AG09319 (cell line): ENCODE data around the gene MAP4K1.

Experiments
- DNase-seq: peaks from one replicate; pipeline ENCODE4 v3.0.0-alpha.2; 2010; ENCODE audit warnings: low read depth; ENCODE audit errors: extremely low read depth
- TF ChIP-seq, protein P1 (sequence below): IDR thresholded peaks from 2 replicates; pipeline ENCODE4 v1.5.1; 2011; ENCODE audit warnings: low read depth, mild to moderate bottlenecking, inconsistent platforms, low read length, moderate library complexity

Gene MAP4K1

DNA sequence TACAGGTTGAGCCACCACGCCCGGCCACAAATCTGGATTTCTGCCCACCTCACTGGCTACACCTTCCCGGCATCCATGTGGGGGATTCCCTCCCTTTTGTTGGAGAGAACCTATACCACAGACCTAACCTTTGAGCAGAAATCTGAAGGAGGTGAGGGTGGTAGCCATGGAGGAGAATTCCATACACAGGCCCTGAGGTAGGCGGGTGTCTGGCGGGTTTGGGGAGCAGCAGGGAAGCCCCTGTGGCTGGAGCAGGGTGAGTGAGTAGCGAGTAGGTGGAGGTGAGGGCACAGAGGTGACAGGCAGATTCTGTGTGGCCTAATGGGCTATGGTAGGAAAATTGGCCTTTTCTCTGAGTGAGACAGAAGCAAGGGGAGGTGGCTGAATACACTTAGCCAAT is 11.8 kb upstream of the MAP4K1 start:
- TF ChIP-seq, protein P1, sequence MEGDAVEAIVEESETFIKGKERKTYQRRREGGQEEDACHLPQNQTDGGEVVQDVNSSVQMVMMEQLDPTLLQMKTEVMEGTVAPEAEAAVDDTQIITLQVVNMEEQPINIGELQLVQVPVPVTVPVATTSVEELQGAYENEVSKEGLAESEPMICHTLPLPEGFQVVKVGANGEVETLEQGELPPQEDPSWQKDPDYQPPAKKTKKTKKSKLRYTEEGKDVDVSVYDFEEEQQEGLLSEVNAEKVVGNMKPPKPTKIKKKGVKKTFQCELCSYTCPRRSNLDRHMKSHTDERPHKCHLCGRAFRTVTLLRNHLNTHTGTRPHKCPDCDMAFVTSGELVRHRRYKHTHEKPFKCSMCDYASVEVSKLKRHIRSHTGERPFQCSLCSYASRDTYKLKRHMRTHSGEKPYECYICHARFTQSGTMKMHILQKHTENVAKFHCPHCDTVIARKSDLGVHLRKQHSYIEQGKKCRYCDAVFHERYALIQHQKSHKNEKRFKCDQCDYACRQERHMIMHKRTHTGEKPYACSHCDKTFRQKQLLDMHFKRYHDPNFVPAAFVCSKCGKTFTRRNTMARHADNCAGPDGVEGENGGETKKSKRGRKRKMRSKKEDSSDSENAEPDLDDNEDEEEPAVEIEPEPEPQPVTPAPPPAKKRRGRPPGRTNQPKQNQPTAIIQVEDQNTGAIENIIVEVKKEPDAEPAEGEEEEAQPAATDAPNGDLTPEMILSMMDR = no peak
- no peak for DNase-seq

DNA sequence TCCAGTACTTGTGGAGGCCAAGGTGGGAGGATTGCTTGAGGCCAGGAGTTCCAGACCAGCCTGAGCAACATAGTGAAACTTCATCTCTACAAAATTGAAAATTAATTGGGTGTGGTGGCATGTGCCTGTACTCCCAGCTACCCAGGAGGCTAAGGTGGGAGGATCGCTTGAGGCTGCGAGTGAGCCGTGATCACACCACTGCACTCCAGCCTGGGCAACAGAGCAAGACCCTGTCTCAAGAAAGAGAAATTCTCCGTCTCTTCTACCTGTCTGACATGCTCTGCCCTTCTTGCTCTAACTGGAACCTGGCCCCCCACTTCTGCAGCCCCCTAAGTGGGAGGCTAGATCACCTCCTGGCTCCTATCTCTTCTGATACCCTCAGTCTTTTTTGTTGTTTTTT is 8.6 kb upstream of the MAP4K1 start:
- no peak for DNase-seq

DNA sequence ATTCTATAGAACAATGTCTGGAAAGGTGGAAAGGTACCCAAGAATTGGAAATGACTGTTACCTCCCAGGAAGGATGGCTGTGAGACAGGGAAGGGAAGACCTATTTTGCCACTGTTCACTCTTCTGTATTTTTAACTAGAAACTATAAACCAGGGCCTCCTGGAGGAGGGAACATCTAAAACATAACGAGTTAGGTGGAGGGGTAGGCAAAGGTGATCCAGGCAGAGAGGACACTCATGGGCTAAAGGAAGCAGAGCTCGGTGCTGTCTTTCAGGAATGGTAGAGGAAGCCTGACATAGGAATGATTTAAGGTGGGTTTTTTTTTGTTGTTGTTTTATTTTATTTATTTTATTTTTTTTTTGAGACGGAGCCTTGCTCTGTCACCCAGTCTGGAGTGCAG is 7.1 kb upstream of the MAP4K1 start:
- no peak for DNase-seq
- TF ChIP-seq, protein P1 = no peak

More for the DNA sequence above, 8.6 kb upstream of the MAP4K1 start:
- TF ChIP-seq, protein P1 = no peak

DNA sequence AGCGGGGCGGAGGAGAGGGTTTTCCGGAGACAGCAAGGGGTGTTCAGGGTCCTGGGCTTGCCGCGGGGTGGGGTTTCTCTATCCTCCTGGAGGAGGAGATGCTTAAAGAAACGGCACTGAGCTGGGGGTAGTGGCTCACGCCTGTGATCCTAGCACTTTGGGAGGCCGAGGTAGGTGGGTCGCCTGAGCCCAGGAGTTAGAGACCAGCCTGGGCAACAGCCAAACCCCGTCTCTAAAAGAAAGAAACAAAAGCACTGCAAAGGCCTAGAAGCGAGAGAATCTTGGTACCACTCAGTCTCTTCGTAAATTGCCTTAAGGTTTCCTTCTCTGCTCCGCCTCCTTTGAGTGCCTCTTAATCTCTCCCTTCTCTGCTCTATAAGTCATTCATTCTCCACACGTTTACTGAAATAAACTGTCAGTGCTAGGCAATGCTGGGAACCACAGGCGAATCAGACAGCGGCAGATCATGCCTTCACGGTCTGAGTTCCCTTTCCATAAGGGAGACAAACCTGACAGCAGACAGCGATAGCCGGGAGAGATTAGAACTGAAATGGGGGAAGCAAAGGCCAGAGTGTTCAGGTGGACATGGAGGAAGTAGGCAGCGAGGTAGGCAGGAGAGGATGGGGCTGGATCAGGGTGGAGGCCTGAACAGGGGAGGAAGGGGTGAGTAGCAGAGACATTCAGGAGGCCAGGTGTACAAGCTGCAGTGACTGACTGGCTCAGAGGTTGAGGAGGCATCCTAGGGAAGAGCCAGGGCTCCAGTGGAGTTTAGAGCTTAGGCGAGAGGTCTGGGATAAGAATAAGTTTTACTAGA is 1.8 kb upstream of the MAP4K1 start:
- TF ChIP-seq, protein P1 = no peak

DNA sequence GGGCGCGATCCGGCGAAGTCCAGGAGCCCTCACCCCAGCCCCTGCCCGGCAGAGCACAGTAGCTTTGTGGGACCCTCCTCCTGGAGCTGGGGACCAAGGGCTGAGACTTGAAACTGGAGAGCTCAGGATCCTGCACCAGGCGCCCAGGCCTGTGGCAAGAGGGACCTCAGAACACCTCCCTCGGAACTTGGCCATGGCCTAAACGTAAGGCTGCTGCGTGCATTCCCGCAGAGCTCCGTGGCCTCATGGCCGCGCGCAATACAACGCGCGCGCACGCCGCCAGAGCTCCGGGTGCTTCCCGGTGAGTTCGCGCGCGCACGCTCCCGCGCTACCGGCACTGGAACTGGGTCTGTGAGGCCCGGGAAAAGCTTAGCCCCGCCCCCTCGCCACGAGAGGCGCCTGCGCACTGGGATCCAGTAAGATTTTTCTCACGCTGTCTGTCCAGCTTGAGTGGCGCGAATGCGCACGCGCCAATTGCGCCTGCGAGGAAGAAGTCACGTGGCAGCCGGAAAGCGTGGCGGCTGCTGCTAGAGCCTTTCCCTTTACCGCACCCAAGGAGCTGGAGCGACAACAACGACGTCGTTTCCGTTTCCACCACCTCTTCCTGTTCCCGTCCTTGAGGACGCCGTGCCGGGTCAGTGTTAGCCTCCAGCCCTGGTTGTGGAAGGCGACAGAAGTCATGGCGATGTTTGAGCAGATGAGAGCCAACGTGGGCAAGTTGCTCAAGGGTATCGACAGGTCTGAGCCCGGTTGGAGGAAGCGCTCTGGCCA is 1.0 kb upstream of the MAP4K1 start, which contains the start of gene EIF3K:
EIF3K (plus strand) TSS at position 599 of the 771 bp plus-strand sequence; CDS start at position 680, 81 bp downstream.
- TF ChIP-seq, protein P1 = no peak
- DNase-seq = peak; percentile 96

More for the DNA sequence above, 1.8 kb upstream of the MAP4K1 start:
- no peak for DNase-seq

DNA sequence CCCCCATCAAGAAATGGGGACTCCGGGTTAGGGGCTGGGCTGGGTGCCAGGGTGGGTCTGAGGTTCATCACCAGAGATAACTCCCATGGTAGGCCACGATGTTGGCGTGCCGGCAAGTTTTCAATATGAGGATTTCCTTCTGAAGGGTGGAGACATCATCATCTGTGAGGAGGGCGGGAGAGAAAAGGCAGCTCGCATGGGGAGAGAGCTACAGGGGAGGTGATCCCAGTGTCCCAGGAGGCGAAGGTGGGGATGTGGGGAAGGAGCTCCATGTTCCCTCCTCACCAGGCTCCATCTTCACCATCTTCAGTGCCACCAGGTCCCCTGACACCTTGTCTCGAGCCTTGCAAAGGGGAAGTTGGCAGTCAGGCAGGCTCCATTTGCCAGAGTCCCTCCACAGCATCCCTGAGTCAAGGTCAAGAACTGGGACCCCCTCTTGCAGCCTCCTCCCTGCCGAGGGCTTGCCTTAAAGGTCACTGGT is 430 bp downstream of the MAP4K1 start:
- no peak for DNase-seq
- TF ChIP-seq, protein P1 = no peak

DNA sequence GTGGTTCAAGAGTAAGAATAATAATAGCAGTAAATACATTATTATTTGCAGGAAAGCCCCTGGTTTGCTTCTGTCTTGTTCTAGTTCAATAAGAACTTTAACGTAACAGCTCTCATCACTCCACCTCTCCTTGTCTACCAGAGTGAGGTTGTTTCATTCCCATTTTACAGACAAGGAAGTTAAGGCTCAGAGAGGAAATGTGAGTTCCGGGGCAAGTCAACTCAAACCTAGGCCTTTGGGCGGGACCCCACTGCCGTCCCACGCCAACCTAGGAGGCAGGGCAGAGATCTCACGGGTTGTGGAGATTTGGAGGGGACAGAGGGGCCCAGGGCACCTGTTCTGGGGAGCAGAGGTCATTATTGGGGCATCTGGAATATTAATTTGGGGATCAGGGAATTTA is 1.5 kb downstream of the MAP4K1 start:
- DNase-seq = no peak
- TF ChIP-seq, protein P1 = no peak
